ENCODE data around the gene MANF. TPM values are rescaled to one million over a fixed set of nuclear protein-coding genes. Genes with fewer than 3 reads are reported as not detected.

MANF gene
- total and polyA plus RNA-seq, 2 of the 13 experiments (the other 11 are each of a cell fraction or from before 2014, with no cell fraction given): 55.4 to 269 TPM

DNA sequence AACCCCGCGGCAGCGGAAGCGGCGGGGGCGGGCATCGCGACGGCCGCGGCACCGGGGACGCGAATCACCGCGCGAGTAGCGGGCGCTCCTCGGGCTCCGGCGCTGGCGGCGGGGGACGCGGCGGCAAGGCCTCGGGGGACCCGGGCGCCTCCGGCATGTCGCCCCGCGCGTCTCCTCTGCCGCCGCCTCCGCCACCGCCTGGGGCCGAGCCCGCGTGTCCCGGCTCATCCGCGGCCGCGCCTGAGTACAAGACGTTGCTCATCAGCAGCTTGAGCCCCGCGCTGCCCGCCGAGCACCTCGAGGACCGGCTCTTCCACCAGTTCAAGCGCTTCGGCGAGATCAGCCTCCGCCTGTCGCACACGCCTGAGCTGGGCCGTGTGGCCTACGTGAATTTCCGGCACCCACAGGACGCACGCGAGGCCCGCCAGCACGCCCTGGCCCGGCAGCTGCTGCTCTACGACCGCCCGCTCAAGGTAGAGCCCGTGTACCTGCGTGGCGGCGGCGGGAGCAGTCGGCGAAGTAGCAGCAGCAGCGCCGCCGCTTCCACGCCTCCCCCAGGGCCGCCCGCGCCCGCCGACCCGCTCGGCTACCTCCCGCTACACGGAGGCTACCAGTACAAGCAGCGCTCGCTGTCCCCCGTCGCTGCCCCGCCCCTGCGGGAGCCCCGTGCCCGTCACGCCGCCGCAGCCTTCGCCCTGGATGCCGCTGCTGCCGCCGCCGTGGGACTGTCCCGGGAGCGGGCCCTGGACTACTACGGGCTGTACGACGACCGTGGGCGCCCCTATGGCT lies 6.7 kb downstream of the MANF start (continued):
- TF ChIP-seq ZNF674 (CRISPR knock-in tag; IDR thresholded peaks at IDR 0.05; ENCODE audit: low read depth) (0 out of 2 replicates have a peak, but pooled peaks have one; percentile 69), SRY (CRISPR knock-in tag; IDR thresholded peaks at IDR 0.05) (no peak; the same call in 1 of the 2 replicates), REL (CRISPR knock-in tag; conservative IDR thresholded peaks at IDR 0.05) (no peak), ZNF431 (CRISPR knock-in tag; IDR thresholded peaks at IDR 0.05; ENCODE audit: borderline replicate concordance, low read depth) (0 out of 2 replicates have a peak, but pooled peaks have one; percentile 45), STAT5B (CRISPR knock-in tag; IDR thresholded peaks at IDR 0.05) (no peak), HHEX (CRISPR knock-in tag; IDR thresholded peaks at IDR 0.05) (no peak), ZNF530 (CRISPR knock-in tag; IDR thresholded peaks at IDR 0.05; ENCODE audit: low read depth) (no peak), DZIP1 (CRISPR knock-in tag; IDR thresholded peaks at IDR 0.05) (0 out of 2 replicates have a peak, but pooled peaks have one; percentile 34), NCOA1 (CRISPR knock-in tag; IDR thresholded peaks at IDR 0.05) (no peak), BRF2 (CRISPR knock-in tag; IDR thresholded peaks at IDR 0.05) (no peak), ZFY (CRISPR knock-in tag; IDR thresholded peaks at IDR 0.05) (peak; percentile 47), SP140L (CRISPR knock-in tag; IDR thresholded peaks at IDR 0.05; ENCODE audit: borderline replicate concordance) (no peak), FLYWCH1 (CRISPR knock-in tag; IDR thresholded peaks at IDR 0.05) (peak; percentile 81; the same call in 1 of the 2 replicates), TEAD2 (CRISPR knock-in tag; IDR thresholded peaks at IDR 0.05) (no peak), TP53 (CRISPR knock-in tag; conservative IDR thresholded peaks at IDR 0.05) (no peak), GTF2F1 (IDR thresholded peaks at IDR 0.05; ENCODE audit: low read length) (no peak)
- TF ChIP-seq, protein P1, sequence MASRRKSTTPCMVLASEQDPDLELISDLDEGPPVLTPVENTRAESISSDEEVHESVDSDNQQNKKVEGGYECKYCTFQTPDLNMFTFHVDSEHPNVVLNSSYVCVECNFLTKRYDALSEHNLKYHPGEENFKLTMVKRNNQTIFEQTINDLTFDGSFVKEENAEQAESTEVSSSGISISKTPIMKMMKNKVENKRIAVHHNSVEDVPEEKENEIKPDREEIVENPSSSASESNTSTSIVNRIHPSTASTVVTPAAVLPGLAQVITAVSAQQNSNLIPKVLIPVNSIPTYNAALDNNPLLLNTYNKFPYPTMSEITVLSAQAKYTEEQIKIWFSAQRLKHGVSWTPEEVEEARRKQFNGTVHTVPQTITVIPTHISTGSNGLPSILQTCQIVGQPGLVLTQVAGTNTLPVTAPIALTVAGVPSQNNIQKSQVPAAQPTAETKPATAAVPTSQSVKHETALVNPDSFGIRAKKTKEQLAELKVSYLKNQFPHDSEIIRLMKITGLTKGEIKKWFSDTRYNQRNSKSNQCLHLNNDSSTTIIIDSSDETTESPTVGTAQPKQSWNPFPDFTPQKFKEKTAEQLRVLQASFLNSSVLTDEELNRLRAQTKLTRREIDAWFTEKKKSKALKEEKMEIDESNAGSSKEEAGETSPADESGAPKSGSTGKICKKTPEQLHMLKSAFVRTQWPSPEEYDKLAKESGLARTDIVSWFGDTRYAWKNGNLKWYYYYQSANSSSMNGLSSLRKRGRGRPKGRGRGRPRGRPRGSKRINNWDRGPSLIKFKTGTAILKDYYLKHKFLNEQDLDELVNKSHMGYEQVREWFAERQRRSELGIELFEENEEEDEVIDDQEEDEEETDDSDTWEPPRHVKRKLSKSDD (CRISPR knock-in tag; IDR thresholded peaks at IDR 0.05; ENCODE audit: low read depth): 0 out of 2 replicates have a peak, but pooled peaks have one; percentile 22
- TF ChIP-seq, protein P2, sequence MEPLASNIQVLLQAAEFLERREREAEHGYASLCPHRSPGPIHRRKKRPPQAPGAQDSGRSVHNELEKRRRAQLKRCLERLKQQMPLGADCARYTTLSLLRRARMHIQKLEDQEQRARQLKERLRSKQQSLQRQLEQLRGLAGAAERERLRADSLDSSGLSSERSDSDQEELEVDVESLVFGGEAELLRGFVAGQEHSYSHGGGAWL (CRISPR knock-in tag; IDR thresholded peaks at IDR 0.05): no peak

Data from HepG2 (cell line).